HepG2 (cell line): ENCODE results near the gene PDE9A. TPM values are rescaled to one million over a fixed set of nuclear protein-coding genes. Genes with fewer than 3 reads are reported as not detected.

Source experiments
- ARNTL ChIP-seq: sonication (generic); formaldehyde crosslinking; IDR thresholded peaks from 2 replicates; pipeline ENCODE4 v1.4.0; 2020; ENCODE audit warnings: mild to moderate bottlenecking, missing genetic modification reagents
- CBX5 ChIP-seq: sonication (generic); formaldehyde crosslinking; IDR thresholded peaks from 2 replicates; pipeline ENCODE4 v1.4.0; 2020; ENCODE audit warnings: missing genetic modification reagents, borderline replicate concordance
- CTCF ChIP-seq: sonication (generic); formaldehyde crosslinking; IDR thresholded peaks from 2 replicates; pipeline ENCODE4 v1.5.0; 2020; ENCODE audit warnings: mild to moderate bottlenecking, missing genetic modification reagents, moderate library complexity
- DMTF1 ChIP-seq: sonication (generic); formaldehyde crosslinking; IDR thresholded peaks from 2 replicates; pipeline ENCODE4 v1.4.0; 2020; ENCODE audit warnings: mild to moderate bottlenecking, missing genetic modification reagents
- FOXO1 ChIP-seq: sonication (generic); formaldehyde crosslinking; IDR thresholded peaks from 2 replicates; pipeline ENCODE4 v1.4.0; 2020; ENCODE audit warnings: missing genetic modification reagents
- GLI4 ChIP-seq: sonication (generic); formaldehyde crosslinking; IDR thresholded peaks from 2 replicates; pipeline ENCODE4 v1.5.1; 2020; ENCODE audit warnings: missing genetic modification reagents, mild to moderate bottlenecking, moderate library complexity, borderline replicate concordance
- GLMP ChIP-seq: sonication (generic); formaldehyde crosslinking; IDR thresholded peaks from 2 replicates; pipeline ENCODE4 v1.9.0; 2021; ENCODE audit warnings: missing genetic modification reagents, mild to moderate bottlenecking, borderline replicate concordance
- MAFF ChIP-seq: IDR thresholded peaks from 2 replicates; pipeline ENCODE4 v1.6.1; 2011; ENCODE audit warnings: low read depth, low read length, improper control_type of control experiment
- MEF2D ChIP-seq: sonication (generic); formaldehyde crosslinking; IDR thresholded peaks from 2 replicates; pipeline ENCODE4 v1.5.1; 2020; ENCODE audit warnings: mild to moderate bottlenecking, missing genetic modification reagents
- MXI1 ChIP-seq: IDR thresholded peaks from 3 replicates; pipeline ENCODE4 v1.6.1; 2012; ENCODE audit warnings: low read depth, low read length, inconsistent platforms, borderline replicate concordance
- NFYC ChIP-seq: IDR thresholded peaks from 2 replicates; pipeline ENCODE4 v1.6.1; 2016; ENCODE audit warnings: missing genetic modification reagents, missing compliant biosample characterization
- PLRG1 ChIP-seq: fragments of 450-650 bp; conservative IDR thresholded peaks from 2 replicates; pipeline ENCODE4 v1.6.1; 2016
- RXRB ChIP-seq: IDR thresholded peaks from 2 replicates; pipeline ENCODE4 v1.6.1; 2016; ENCODE audit warnings: borderline replicate concordance, missing genetic modification reagents, missing compliant biosample characterization
- YY1 ChIP-seq: IDR thresholded peaks from 2 replicates; pipeline ENCODE4 v1.6.1; 2011; ENCODE audit warnings: low read length, low read depth, moderate library complexity, mild to moderate bottlenecking; ENCODE audit not compliant: insufficient read depth, insufficient replicate concordance
- ZBTB34 ChIP-seq: sonication (generic); formaldehyde crosslinking; IDR thresholded peaks from 2 replicates; pipeline ENCODE4 v1.8.0; 2022; ENCODE audit warnings: mild to moderate bottlenecking, missing genetic modification reagents
- ZNF383 ChIP-seq: sonication (generic); formaldehyde crosslinking; IDR thresholded peaks from 2 replicates; pipeline ENCODE4 v1.4.0; 2020; ENCODE audit warnings: missing genetic modification reagents, mild to moderate bottlenecking, borderline replicate concordance
- ZNF547 ChIP-seq: sonication (generic); formaldehyde crosslinking; IDR thresholded peaks from 2 replicates; pipeline ENCODE4 v1.5.1; 2020; ENCODE audit warnings: mild to moderate bottlenecking, missing genetic modification reagents
- ZNF740 ChIP-seq: sonication (generic); formaldehyde crosslinking; IDR thresholded peaks from 2 replicates; pipeline ENCODE4 v1.4.0; 2020; ENCODE audit warnings: missing genetic modification reagents
- ZNF766 ChIP-seq: sonication (generic); formaldehyde crosslinking; IDR thresholded peaks from 2 replicates; pipeline ENCODE4 v1.5.0; 2020; ENCODE audit warnings: missing genetic modification reagents, borderline replicate concordance
- ZNF784 ChIP-seq: sonication (generic); formaldehyde crosslinking; IDR thresholded peaks from 2 replicates; pipeline ENCODE4 v1.5.1; 2020; ENCODE audit warnings: missing genetic modification reagents, mild to moderate bottlenecking, borderline replicate concordance
- ZNF83 ChIP-seq: sonication (generic); formaldehyde crosslinking; IDR thresholded peaks from 2 replicates; pipeline ENCODE4 v1.4.0; 2020; ENCODE audit warnings: missing genetic modification reagents, mild to moderate bottlenecking, borderline replicate concordance
- ZSCAN30 ChIP-seq: sonication (generic); formaldehyde crosslinking; IDR thresholded peaks from 2 replicates; pipeline ENCODE4 v1.5.0; 2020; ENCODE audit warnings: mild to moderate bottlenecking, missing genetic modification reagents
- ZSCAN31 ChIP-seq: sonication (generic); formaldehyde crosslinking; IDR thresholded peaks from 2 replicates; pipeline ENCODE4 v1.5.0; 2020; ENCODE audit warnings: low read depth, mild to moderate bottlenecking, missing genetic modification reagents
- polyA plus RNA-seq, 8 experiments: library from polyadenylated mRNA; depleted of rRNA in 3 of 8; stranded (reverse) in 7 of 8; unstranded in 1 of 8; fragments of >200 nt; fragmentation: Illumina TruSeq in 4 of 8; extraction: Trizol in 4 of 8; gene quantifications; 2 replicates each; pipeline versions ENCODE4 v1.2.1 to v1.2.3, GENCODE V29; 2011 to 2016; ENCODE audit warnings: low read depth in 4 of 8, missing spikeins in 1 of 8, mixed read lengths in 1 of 8; ENCODE audit not compliant: insufficient read depth in 1 of 8
- total RNA-seq, 5 experiments: library from RNA; depleted of rRNA; stranded (reverse); fragments of >200 nt; fragmentation: Illumina TruSeq; extraction: Trizol; gene quantifications; 2 replicates each; pipeline ENCODE4 v1.2.3, GENCODE V29; 2016; ENCODE audit warnings: low read depth in 1 of 5

Gene PDE9A
- total and polyA plus RNA-seq, 2 of the 13 experiments (the other 11 are each of a cell fraction or from before 2014, with no cell fraction given): 4.6 to 19.7 TPM

- TF ChIP-seq ZBTB34 (CRISPR knock-in tag): no peak
- no peak for TF ChIP-seq DMTF1
- no peak for TF ChIP-seq ZNF547 (CRISPR knock-in tag)
- TF ChIP-seq GLI4 (CRISPR knock-in tag): no peak
- no peak for TF ChIP-seq MAFF
- TF ChIP-seq PLRG1: no peak
- no peak; the same call in 1 of the 2 replicates for TF ChIP-seq CBX5 (CRISPR knock-in tag)
- no peak for TF ChIP-seq MXI1
- peak; percentile 41; the same call in 1 of the 2 replicates for TF ChIP-seq ZNF740 (CRISPR knock-in tag)
- TF ChIP-seq RXRB (CRISPR knock-in tag): peak; percentile 14; the same call in 1 of the 2 replicates
- no peak for TF ChIP-seq ARNTL (CRISPR knock-in tag)
- TF ChIP-seq FOXO1 (CRISPR knock-in tag): no peak
- no peak for TF ChIP-seq YY1
- no peak for TF ChIP-seq NFYC
- peak; percentile 90 for TF ChIP-seq CTCF (CRISPR knock-in tag)
- TF ChIP-seq MEF2D (CRISPR knock-in tag): no peak
- TF ChIP-seq ZSCAN31 (CRISPR knock-in tag): no peak
- TF ChIP-seq ZSCAN30 (CRISPR knock-in tag): no peak
- no peak for TF ChIP-seq ZNF83 (CRISPR knock-in tag)
- no peak for TF ChIP-seq ZNF383 (CRISPR knock-in tag)
- no peak for TF ChIP-seq GLMP (CRISPR knock-in tag)
- no peak for TF ChIP-seq ZNF766 (CRISPR knock-in tag)
- no peak for TF ChIP-seq ZNF784
Measured at GRCh38 chr21:42818328-42818749, 164.9 kb downstream of the PDE9A start (continued).
